Right lobe of liver (tissue), 6 donors: ENCODE results near the gene NDUFS2. TPM values are rescaled to one million over a fixed set of nuclear protein-coding genes. Genes with fewer than 3 reads are reported as not detected.

Experiments
- ATAC-seq, 4 donors: fragments of 200-7000 bp; cut with Tn5 transposase; one replicate each; pipeline ENCODE4 v1.9.1; 2020; ENCODE audit warnings: mild to moderate bottlenecking in 4 of 4, moderate library complexity in 4 of 4
- DNase-seq, 3 donors: peaks; one replicate each; pipeline ENCODE4 v3.0.0-alpha.2; 2020
- H3K27ac ChIP-seq, 3 donors: fragments of 200-600 bp; one replicate each; pipeline ENCODE4 v1.8.0; 2022
- H3K27me3 ChIP-seq, 2 donors: fragments of 200-600 bp; one replicate each; pipeline ENCODE4 v1.8.0; 2022
- H3K36me3 ChIP-seq, 4 donors: fragments of 200-600 bp; sonication (generic) in 1 of 4; one replicate each; pipeline versions ENCODE4 v1.5.1 to v1.8.0; 2017 to 2022; ENCODE audit warnings: control low read depth in 1 of 4
- H3K4me1 ChIP-seq, 4 donors: fragments of 200-600 bp; sonication (generic) in 1 of 4; one replicate each; pipeline versions ENCODE4 v1.5.1 to v1.8.0; 2017 to 2022; ENCODE audit warnings: control low read depth in 1 of 4
- H3K4me3 ChIP-seq, 3 donors: fragments of 200-600 bp; one replicate each; pipeline ENCODE4 v1.8.0; 2022
- H3K9me3 ChIP-seq, 4 donors: fragments of 200-600 bp; sonication (generic) in 1 of 4; one replicate each; pipeline versions ENCODE4 v1.5.1 to v1.8.0; 2017 to 2022; ENCODE audit warnings: control low read depth in 1 of 4
- POLR2A ChIP-seq: fragments of 450-650 bp; IDR thresholded peaks from one replicate; pipeline ENCODE4 v1.6.1; 2017; ENCODE audit warnings: antibody characterized with exemption, mild to moderate bottlenecking
- WGBS: methylation state at CpG from one replicate; pipeline ENCODE4 v1.1.6; 2018; ENCODE audit warnings: low coverage, low lambda C conversion rate; ENCODE audit not compliant: insufficient coverage; ENCODE audit errors: missing lambda C conversion rate; 5-methylcytosine and 5-hydroxymethylcytosine counted together
- intact Hi-C, 2 donors: fragments of 100-400 bp; cut with DNase I; formaldehyde crosslinking; loops; one replicate each; pipeline versions ENCODE4 v1.11.2 to v1.14.1; 2022
- total RNA-seq, 6 experiments: library from RNA; depleted of rRNA in 2 of 6; stranded (reverse); fragments of >200 nt in 2 of 6; fragmentation: NEBNext Ultra II Directional in 3 of 6; extraction: Animal tissue kit (Norgen Biotek cat#: 25700) in 3 of 6; gene quantifications; one replicate each; pipeline versions ENCODE4 v1.1.0 to v1.2.4, GENCODE V29; 2016 to 2023
- TF ChIP-seq, protein P1 (sequence below), 4 donors: fragments of 200-600 bp in 3 of 4; fragments of 450-650 bp in 1 of 4; IDR thresholded peaks; one replicate each; pipeline versions ENCODE4 v1.5.1 to v1.8.0; 2016 to 2022; ENCODE audit warnings: antibody characterized with exemption in 4 of 4, mild to moderate bottlenecking in 2 of 4
- donor health status: DM: no; HTN: yes; CAD: no.
- donor health status: DM: no; HTN: no; CAD: no.
- donor health status: DM: no; HTN: no; CAD: no.
- donor health status: DM: no; HTN: yes; CAD: no.
- donor health status: DM: no; HTN: yes; CAD: no.

The NDUFS2 gene
- total RNA-seq, 6 experiments from 2014 or later: 91.1 to 157 (median 107) TPM

DNA sequence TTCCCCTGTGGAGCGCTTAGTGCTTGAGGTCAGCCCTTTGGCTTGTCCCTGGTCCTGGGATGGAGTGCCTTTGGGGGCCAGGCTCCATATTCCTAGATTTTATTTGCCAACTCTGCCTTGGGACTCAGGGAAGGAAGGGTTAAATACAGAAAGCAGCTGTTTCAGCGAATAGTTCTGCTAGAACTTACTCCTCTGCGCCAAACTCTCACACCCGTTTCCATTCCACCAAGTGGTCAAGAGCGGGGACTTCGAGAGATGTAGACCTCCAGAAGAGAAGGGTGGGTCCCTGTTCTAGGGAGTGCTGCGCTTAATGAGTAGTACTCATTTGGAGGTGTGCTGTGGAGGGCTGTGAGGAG is 23.0 kb downstream of the NDUFS2 start:
- intact Hi-C loops: no loop called here
- Histone ChIP-seq H3K27ac (peak overlapping the region; percentile 69 to 84 (median 79)), H3K36me3 (peaks cover 0 to 21% (median 9%) of the 10 kb centered on the region in 4 donors), H3K4me3 (peak overlapping the region in 2 of 3 donors; percentile 39 to 41), H3K9me3 (no peaks in the 10 kb centered on the region), H3K27me3 (no peaks in the 10 kb centered on the region), H3K4me1 (peaks cover 0 to 49% (median 8%) of the 10 kb centered on the region in 4 donors)
- WGBS: 20% methylated on average over 6 of the region's 7 CpGs
- ATAC-seq (no peak), DNase-seq (no peak)
- no peak for TF ChIP-seq POLR2A
- TF ChIP-seq, protein P1, sequence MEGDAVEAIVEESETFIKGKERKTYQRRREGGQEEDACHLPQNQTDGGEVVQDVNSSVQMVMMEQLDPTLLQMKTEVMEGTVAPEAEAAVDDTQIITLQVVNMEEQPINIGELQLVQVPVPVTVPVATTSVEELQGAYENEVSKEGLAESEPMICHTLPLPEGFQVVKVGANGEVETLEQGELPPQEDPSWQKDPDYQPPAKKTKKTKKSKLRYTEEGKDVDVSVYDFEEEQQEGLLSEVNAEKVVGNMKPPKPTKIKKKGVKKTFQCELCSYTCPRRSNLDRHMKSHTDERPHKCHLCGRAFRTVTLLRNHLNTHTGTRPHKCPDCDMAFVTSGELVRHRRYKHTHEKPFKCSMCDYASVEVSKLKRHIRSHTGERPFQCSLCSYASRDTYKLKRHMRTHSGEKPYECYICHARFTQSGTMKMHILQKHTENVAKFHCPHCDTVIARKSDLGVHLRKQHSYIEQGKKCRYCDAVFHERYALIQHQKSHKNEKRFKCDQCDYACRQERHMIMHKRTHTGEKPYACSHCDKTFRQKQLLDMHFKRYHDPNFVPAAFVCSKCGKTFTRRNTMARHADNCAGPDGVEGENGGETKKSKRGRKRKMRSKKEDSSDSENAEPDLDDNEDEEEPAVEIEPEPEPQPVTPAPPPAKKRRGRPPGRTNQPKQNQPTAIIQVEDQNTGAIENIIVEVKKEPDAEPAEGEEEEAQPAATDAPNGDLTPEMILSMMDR (IDR thresholded peaks at IDR 0.05): no peak

DNA sequence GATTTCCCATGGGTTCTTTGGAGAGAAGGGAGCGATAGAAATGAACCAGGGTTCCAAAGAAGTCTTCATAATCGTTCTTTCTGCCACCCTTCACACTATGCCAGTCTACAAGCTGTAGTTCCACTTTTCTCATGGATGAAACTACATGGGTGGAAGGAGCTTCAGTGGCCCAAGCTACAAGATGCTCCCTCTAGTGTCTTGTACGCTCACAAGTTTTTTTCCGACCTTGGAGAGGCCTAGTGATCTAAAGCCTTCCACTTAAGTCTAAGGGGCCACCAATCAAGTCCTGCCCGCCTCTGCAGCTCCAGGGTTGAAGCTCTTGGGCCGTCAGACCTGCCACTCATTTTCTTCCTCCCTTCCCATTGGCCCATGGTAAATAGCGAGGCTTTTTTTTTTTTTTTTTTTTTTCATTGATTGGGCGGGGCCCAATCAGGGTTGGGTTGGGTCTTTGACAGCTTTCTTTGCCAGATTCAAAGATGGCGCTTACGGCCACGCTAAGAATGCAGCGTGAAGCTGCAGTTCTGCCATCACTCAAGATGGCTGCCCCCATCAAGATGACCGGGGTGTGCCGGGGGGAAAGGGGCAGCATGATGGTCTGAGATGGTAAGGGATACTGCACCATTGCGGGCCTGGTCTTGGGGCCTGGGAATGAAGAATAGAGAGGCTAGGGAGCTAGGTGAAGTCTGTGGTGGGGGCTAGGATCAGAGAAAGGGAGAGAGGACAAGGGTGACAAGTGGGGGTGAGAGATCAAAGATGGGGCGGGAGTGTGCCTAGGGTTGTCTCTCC is 23.6 kb downstream of the NDUFS2 start, which contains the start of gene TOMM40L:
Gene TOMM40L, plus strand, starts transcription at position 527 of the 786 bp plus-strand sequence. CDS start 430 bp downstream, outside the sequence.
- Histone ChIP-seq H3K27ac (peak within 1 kb of the TSS; percentile 69 to 84 (median 79)), H3K36me3 (peaks cover 0 to 26% (median 11%) of the 10 kb centered on the region in 4 donors), H3K27me3 (no peaks in the 10 kb centered on the region), H3K4me1 (peaks cover 0 to 48% (median 8%) of the 10 kb centered on the region in 4 donors), H3K9me3 (no peaks in the 10 kb centered on the region), H3K4me3 (peak within 1 kb of the TSS; percentile 61 to 73 (median 66))
- 0% methylated on average over 16 of the region's 16 CpGs for WGBS
- peak; percentile 85 to 93 (median 90) for DNase-seq
- TF ChIP-seq POLR2A: peak; percentile 60
- TF ChIP-seq, protein P1 (IDR thresholded peaks at IDR 0.05): peak; percentile 31 to 48 (median 42)
- intact Hi-C loops: no loop called here
- ATAC-seq: peak; percentile 62 to 81 (median 66)

GRCh38 chr1:161226320-161226711 is 24.1 kb downstream of the NDUFS2 start:
- H3K36me3 ChIP-seq: peaks cover 0 to 32% (median 14%) of the 10 kb centered on the region in 4 donors

GRCh38 chr1:161226759-161227158 is 24.6 kb downstream of the NDUFS2 start:
- no peak for DNase-seq
- Histone ChIP-seq H3K9me3 (no peaks in the 10 kb centered on the region), H3K27ac (peak overlapping the region; percentile 53 to 73 (median 58)), H3K27me3 (no peaks in the 10 kb centered on the region), H3K36me3 (peaks cover 0 to 35% (median 17%) of the 10 kb centered on the region in 4 donors), H3K4me3 (peak overlapping the region; percentile 61 to 73 (median 66)), H3K4me1 (peaks cover 0 to 38% (median 5%) of the 10 kb centered on the region in 4 donors)
- 10% methylated on average over 3 of the region's 3 CpGs for WGBS
- no peak for ATAC-seq
- intact Hi-C loops: no loop called here
- TF ChIP-seq POLR2A: no peak
- TF ChIP-seq, protein P1 (IDR thresholded peaks at IDR 0.05): no peak

More at GRCh38 chr1:161226320-161226711, 24.1 kb downstream of the NDUFS2 start:
- ATAC-seq (no peak), DNase-seq (no peak)
- no peaks in the 10 kb centered on the region for H3K9me3 ChIP-seq
- intact Hi-C loops: no loop called here
- peak overlapping the region; percentile 61 to 73 (median 66) for H3K4me3 ChIP-seq
- no peak for TF ChIP-seq POLR2A
- TF ChIP-seq, protein P1 (IDR thresholded peaks at IDR 0.05): no peak
- 1% methylated on average over 8 of the region's 15 CpGs for WGBS
- H3K4me1 ChIP-seq: peaks cover 0 to 42% (median 5%) of the 10 kb centered on the region in 4 donors
- peak overlapping the region; percentile 53 to 73 (median 58) for H3K27ac ChIP-seq
- H3K27me3 ChIP-seq: no peaks in the 10 kb centered on the region
